GM19438 (cell line): ENCODE results near the gene FHIT.

Source experiments
- ATAC-seq: cut with Tn5 transposase; IDR thresholded peaks from one replicate; pipeline ENCODE4 v1.9.1; 2021; ENCODE audit warnings: low read depth; ENCODE audit not compliant: unreplicated experiment

Gene FHIT

DNA sequence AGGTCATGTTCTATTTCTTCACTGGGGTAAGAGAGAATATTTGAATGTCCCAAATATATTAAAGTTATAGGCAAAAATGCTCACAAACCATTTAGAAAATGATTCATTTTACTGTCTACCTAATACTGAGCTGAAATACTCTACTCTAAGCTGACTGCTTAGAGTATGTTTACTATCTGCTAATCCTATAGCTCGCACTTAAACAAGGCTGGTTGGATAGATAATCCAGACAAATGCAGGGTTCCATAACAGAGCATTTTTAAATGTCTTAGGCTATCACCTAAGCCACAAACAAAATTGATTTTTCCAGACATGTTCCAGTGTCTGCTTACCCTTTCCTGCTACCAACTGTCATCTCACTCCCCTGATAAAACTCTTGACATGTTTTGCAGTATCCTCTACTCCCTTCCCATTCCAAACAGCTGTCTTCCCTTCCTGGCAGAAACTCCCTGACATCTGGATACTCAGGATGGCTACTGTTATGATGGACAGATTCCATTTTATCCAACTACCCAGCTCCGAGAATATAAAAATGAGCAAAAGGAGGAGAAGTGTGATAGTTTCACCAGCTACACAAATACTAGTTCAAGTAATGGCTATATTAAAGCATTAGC, 1034.7 kb downstream of the FHIT start:
- no peak for ATAC-seq

DNA sequence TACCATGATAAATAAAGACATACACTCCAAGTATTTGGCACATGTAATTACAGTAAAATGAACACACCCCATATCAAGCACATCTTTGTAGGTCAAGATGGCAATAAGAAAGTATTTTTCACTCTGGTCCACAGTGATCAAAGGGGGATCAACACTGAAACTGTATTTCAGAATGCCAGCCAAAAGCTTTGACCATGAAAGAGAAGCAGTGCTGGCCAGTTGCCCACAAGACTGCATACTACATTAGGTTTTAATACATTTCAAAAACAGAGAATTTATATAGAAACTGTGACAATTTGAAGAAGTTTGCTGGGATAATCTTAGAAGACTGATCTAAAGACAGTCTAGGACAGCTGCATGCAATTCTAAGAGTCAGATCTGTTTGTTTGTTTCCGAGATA, 1035.3 kb downstream of the FHIT start:
- no peak for ATAC-seq

DNA sequence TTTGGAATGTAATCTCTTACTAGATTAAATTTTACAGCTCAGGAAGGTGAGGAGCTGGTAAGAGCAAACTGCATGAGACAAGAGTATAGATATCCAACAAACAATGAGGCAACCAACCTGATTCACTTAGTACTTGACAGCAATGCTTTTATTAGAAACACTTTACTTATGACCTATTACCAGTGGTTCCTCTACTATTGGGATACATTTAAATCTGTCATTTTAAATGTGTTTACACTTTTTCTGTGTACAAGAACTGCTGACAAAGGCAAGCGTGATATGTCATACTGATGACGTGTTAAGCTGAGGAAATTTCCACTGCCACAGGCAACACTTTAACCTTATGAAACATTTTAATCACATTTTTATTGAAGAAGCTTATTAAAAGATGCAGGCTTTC, 1043.3 kb downstream of the FHIT start:
- no peak for ATAC-seq

DNA sequence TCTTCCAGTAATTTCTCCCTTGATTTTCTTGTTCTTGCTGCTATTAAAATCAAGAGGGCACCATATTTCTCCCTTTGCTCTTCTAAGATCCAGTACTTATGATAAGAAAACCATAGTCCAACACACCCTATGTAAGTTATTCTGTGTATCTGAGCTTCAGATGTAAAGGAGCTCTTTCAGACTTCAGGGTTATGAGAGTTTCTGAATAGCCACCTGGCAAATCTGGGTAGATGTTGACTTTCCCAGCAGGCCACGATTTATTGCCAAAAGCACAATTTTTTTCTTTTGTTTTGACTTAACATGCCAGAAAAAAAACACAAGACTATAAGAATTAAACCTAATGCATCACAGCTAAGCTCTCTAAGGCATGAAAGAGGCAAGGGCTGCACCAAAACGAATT, 1045.0 kb downstream of the FHIT start:
- no peak for ATAC-seq

DNA sequence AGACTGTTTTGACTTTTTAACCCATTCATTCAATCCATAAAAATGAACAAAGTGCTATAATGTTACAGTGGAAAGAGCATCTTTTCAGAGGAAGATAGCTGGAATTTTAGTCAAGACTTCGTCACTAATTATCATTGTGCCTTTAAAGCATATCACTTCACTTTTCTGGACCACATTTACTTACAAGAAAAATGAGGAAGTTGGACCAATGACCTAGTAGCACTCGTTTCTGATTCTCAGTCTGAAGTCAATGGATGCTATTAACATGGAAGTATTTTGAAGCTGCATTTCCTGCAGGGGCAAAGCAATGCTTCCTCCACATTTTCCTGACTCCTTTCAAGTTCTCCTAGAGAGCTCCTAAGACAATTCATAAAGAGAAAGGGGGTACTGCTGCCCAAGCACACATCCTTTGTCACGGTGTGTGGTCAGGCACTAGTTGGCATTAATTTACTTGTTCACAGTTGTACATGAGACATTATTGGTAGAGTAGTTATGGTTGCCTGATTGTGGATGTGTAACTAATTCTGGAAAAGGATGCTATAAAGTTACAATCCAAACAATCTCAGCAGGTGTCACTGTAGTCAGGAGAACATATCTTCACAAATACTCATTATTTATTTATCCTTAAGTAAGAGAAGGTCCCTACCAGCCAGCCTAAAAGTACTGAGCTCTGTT, 1049.1 kb downstream of the FHIT start:
- ATAC-seq = no peak

DNA sequence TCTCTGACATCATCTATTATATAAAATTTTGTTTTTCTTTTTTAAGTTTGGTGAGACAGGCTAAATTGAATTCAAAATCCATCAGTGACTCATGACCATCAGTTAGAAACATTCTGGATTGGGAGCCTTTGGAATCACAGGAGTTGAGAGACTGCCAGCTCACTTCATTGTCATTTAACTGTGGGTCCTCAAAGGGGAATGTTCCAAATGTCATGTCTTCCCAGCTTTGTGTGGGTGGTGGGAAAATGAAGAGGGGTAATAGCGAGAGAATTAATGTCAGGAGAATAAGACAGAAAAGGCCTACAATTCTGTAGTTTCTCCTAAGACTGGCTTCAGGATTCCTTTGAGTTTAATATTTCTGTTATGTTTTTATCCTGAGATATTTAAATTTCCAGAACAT, 1051.9 kb downstream of the FHIT start:
- ATAC-seq = no peak

DNA sequence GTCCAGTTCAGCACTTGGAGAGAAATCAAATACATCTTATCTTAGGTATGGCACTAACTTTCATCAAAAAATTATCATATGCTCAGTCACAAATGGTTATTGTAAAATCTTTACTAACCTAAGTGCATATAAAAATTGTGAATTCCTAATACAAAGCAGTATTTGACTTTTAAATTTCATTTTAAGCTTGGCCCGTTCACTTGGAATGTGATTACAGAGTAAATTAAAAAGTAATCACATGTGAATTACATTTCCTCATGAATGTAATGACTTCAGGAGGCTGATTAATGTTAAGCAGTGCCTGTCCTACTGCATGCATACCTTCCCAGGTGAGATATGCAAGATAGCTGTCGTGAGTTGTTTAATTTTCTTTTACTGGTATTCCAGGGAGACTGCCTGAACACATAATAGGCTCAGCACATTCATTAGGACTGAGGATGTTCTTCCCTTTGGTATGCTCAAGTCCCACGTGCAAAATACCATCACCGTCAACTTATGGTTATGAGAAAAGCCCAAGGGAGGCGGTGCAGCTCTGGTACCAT, 1053.0 kb downstream of the FHIT start:
- ATAC-seq = no peak

DNA sequence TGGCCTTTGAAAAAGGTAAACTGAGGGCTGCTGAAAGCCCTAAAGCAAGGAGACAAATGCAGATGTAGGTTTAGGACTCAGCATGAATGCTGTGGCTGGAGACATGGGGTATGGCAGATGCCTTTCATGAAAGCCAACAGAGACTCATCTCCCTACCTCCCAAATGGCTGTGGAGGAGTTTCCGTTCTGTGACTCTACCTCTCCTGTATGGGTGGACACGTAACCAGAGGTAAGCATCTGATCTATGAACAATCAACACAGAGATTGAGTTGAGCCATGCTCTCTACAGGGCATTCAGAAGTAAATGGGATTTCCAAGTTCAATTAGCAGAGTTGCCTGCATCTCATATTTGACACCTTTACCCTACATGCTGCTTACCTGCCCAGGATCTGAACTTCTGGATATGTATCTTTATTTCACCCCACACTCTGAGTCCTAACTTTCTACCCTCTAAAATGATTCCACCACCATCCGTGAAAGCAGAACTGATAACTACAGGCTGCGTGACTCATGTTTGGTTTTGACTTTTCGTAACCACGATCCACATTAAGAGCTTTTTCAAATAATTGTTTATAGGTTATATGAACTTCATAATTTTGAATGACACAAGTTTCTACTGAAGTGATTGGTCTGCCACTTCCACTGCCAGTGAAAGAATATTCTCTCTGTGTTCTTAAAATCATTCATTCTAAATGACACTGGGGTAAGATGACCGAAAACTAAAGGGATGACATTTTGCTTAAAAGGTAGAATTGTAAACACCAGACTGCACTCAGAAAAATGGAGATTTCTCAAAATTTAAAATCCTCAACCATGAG, 1058.7 kb downstream of the FHIT start:
- ATAC-seq = no peak

DNA sequence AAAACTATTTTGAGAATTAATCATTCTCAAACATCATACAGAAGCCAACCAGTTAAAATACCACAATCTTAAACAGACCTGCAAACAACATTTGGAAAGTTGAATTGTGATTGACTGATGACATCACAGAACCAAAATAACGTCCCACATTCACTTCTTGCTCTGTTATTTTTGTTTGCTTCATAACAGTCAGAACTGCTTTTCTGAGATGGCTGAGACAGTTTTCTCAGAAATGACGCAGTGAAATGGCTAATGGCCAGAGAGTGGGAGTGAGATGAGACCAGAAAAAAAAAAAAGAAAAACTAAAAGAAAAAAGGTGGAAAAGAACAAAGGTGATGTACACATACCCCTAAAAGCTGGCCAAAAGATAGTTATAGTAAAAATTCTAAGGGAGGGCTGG, 1061.2 kb downstream of the FHIT start:
- no peak for ATAC-seq

DNA sequence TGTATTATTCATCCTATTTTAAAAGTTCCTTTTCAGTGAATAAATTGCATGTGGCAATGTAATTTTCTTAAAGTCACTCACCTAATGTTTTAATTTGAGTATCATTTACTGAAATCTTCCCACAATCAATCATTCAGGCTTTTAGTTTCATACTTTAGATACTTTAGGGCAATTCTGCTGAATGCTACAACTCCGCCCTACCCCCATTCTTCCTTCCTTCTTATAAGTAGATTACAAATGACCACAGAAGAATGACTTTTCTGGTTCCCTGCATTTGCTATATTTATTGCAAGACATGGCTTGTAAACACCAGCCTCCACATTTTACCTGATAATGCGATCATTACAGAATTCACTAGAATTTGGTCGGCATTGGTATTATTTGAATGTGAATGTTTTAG, 1061.9 kb downstream of the FHIT start:
- ATAC-seq = no peak

DNA sequence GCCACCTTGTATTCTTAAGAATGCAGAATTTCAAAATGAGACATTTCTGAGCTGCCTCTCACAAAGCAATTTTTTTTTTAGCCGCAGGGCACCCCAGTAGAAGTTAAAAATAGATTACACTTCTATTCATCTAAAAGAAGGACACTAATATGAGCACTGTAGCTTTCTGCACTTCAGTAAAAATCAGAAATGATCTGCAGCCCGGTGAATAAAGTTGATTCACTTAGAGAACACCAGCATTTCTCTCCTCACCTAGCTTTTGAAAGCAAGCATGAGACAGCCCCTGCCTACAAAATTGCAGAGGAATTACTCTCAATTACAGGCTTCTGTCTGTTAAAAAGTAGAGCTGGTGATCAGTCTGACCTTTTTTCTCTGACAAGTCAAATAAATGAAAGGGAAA, 1062.4 kb downstream of the FHIT start:
- no peak for ATAC-seq

DNA sequence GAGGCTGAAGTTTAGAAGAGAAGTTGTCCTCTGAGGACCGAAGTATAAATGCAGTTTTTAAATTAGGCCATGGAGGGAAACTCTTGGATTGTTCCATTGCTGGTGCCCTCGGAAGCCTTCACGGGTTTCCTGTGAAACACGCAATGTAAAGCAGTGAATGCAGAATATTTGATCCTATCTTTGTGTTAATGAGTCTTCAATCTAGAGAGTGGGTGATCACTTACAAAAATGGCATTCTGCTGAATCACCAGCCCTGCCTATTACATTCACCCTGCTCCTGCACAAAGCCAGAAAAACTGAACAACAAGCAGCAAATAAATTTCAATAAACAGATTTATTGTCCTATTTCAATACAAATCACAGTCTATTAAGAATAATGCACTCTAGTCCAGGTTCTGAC, 1063.9 kb downstream of the FHIT start:
- no peak for ATAC-seq

DNA sequence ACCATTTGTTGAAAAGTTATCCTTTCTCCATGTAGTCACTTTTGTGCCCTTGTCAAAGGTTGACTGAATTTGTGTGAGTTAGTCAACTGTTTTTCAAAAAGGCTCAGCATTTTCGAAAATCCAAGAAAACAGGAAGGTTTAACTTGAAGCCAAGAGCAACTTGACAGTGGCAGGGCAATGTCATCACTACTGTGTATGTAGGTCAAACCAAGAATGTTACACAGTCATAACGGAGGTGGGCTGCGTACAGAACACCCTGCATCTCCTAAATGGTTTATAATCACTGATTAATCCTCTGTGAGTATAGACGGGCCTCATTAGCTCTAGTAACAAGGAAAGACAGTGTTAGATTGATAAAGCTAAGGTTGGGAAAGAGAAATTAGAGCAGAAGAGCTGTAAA, 1064.9 kb downstream of the FHIT start:
- no peak for ATAC-seq

DNA sequence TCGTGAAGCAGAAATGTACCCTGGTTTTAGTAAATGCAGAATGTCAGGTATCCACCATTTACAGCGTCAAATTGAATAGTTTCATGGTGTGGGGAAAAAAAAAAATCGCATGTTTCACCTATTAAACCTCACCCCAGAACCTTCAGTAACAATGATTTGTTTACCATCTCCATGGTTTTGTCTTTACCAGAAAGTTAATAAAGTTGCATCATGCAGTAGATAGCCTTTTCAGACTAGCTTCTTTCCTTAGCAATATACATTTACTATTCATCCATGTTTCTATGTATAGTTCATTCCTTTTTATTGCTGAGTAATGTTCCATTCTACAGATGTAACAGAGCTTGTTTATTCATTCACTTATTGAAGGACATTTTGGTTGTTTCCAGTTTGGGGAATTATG, 1066.1 kb downstream of the FHIT start:
- ATAC-seq = no peak

DNA sequence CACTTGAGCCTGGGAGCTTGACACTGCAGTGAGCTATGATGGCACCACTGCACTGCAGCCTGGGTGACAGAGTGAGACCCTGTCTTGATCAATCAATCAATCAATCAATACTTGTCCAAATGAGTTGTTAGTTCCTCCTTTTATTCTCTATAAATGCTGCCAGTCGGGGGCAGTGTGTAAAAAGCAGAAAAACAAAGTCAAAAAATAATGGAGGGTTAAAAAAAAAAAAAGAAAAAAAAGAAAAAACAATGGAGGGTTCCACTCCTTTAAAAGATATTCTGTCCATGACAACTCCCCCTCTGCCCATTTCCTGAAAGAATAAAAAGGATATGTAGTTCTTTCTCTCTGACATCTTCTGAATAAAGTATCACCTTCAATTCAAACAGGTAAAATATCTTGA, 1068.6 kb downstream of the FHIT start:
- ATAC-seq = no peak

DNA sequence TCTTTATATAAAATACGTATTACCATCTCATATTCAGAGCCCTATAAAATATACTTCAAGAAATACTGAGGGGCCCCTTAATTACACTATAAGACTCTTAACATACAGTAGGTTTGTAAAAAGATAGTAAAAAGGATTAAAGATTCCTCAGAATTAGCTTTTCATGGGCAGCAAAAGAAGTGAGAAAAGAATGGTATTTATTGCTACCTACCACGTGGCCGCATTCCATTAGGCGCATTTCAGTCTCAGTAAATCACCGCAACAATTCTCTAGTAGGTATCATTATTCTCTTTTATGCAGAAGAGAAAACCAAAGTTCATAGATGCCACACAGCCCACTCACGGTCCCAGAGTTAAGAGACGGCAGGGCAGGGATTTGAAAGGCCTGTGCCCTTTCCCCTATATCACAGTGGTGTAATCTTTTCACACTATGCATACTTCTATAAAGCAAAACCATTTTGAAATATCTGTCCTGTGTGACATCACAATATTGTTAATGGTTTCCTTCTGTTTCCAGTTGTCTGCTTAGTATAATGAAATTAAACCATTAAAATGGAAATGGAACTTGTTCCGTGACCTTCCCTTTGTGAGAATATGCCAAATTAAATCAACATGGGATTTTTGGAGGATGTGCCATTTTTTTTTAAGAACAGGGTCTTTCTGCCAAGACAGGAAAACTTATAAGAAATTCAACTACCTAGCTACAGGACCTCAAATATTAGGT, 1072.2 kb downstream of the FHIT start:
- ATAC-seq = no peak

DNA sequence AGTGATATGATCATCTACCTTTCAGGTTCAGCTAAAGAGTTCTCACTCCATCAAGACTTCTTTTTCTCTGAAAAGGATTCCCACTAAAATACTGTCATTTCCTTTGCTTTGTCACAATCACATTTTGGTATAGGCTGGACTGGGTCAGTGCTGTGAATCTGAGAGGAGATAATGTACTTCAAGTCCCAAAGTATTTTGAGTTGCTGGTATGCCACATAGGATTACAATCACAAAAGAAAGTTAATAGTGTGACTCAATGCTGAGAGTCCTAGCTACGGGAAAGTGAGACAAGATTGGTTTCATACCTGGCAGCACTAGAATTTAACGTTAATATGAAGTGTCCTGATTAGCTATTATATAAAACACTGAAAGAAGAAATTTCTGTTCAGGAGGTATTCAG, 1073.5 kb downstream of the FHIT start:
- no peak for ATAC-seq

DNA sequence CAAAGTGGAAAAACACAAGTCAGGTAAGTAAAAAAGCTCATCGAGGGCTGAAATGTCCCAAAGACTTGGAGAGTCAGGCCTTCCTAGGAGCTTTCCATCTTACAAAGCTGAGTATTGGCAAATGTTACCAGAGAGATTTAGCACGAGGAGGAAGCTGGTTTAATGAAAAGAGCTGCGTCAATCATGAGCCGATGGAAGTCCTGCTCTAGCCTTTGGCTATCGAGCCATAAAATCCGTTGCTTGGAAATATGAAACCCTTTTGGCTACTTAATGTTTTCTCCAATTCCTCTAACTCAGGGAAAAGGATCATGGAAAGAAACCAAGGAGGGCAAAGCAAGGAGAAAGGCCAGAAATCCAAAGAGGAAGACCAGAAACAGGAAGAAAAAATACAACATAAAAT, 1074.6 kb downstream of the FHIT start:
- ATAC-seq = no peak

DNA sequence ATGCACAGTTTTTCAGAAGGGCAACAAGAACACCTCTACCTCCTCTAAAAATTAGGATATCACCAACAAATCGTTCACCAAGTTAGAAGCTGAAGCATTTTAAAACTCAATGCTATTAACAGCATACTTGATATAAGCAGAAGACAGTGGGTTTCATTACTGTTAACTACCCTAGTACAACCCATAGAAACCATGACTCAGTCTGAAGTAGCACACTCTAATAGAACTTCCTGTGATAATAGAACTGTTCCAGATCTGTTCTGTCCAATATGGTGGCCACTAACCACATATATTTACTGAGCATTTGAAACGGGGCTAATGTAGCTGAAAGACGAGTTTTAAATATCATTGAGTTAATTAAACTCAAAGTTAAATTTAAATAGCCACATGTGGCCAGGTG, 1075.6 kb downstream of the FHIT start:
- no peak for ATAC-seq

DNA sequence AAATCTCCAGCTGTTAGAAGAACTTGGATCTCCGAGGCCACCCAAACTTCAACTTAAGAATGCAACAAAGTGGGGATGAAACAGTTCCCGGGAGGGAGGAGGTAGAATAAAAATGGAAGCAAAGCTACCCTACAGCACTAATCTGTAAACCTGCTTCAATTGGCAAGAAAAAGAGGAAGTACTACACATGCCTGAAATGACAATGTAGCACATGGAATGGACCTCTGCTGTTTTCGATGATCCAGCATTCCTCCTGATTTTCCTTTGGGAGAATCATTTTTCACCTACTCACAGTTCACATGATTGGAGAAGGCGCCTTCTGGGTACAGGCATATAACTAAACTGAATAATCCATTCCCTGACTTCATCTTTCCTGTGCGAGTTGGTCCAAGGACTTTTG, 1081.5 kb downstream of the FHIT start:
- no peak for ATAC-seq

DNA sequence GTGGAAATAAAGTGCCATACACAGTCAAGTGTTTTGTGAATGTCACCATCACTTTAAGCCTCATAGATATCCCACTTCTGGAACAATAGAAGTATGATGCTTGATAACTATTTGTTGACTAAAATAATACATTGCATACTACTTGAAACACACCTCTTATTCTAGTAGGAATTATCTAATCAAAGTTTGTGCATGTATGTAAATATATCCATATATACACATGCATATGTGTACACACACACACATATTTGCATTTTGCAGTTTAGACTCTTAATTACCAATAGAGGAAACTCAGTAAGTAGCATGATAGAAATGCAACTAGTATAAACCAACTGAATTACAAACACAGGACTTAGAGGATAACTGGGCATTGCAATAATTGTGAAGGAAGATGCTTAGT, 1084.1 kb downstream of the FHIT start:
- no peak for ATAC-seq
